H1 (cell line): ENCODE data around the gene TBCD.

Experiments used
- EP300 ChIP-seq, 2 experiments: IDR thresholded peaks; 1 replicate in 1 of 2; 2 replicates in 1 of 2; pipeline ENCODE4 v1.6.1; 2011 to 2012; ENCODE audit warnings: low read depth in 2 of 2, low read length in 2 of 2, mild to moderate bottlenecking in 2 of 2, borderline replicate concordance in 1 of 2, inconsistent platforms in 1 of 2, moderate library complexity in 1 of 2
- POLR2A ChIP-seq, 2 experiments: IDR thresholded peaks; 1 replicate in 1 of 2; 2 replicates in 1 of 2; pipeline ENCODE4 v1.6.1; 2011; ENCODE audit warnings: low read depth in 2 of 2, low read length in 2 of 2, mild to moderate bottlenecking in 2 of 2; ENCODE audit errors: control extremely low read depth in 1 of 2
- TF ChIP-seq, protein P1 (sequence below), 3 experiments: IDR thresholded peaks; 1 replicate in 2 of 3; 2 replicates in 1 of 3; pipeline versions ENCODE4 v1.5.1 to v1.6.1; 2011; ENCODE audit warnings: low read length in 3 of 3, mild to moderate bottlenecking in 3 of 3, inconsistent platforms in 2 of 3, low read depth in 1 of 3, moderate library complexity in 1 of 3; ENCODE audit not compliant: insufficient read depth in 1 of 3; ENCODE audit errors: control extremely low read depth in 1 of 3

DNA sequence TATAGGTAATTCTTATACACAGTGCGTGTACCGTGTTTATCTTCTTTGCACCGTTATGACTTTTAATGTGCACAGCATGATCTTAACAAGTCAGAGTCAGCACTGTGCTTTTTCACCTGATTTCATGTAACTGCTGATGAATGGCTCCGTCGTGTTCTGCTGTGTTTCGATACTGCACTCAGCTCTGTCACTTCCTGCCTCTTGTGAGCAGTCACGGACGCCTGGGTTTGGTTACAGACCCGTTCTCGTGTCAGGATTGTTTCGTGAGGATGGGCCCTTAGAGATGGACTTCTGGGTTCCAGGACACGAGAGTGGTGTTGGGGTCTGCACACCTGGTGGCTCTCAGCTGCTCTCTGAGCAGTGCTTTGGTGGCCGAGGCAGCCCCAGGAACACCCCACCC is 24.6 kb downstream of the TBCD start:
- TF ChIP-seq, protein P1, sequence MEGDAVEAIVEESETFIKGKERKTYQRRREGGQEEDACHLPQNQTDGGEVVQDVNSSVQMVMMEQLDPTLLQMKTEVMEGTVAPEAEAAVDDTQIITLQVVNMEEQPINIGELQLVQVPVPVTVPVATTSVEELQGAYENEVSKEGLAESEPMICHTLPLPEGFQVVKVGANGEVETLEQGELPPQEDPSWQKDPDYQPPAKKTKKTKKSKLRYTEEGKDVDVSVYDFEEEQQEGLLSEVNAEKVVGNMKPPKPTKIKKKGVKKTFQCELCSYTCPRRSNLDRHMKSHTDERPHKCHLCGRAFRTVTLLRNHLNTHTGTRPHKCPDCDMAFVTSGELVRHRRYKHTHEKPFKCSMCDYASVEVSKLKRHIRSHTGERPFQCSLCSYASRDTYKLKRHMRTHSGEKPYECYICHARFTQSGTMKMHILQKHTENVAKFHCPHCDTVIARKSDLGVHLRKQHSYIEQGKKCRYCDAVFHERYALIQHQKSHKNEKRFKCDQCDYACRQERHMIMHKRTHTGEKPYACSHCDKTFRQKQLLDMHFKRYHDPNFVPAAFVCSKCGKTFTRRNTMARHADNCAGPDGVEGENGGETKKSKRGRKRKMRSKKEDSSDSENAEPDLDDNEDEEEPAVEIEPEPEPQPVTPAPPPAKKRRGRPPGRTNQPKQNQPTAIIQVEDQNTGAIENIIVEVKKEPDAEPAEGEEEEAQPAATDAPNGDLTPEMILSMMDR (IDR thresholded peaks at IDR 0.05; ENCODE audit: control extremely low read depth in 1 of 3, insufficient read depth in 1 of 3, low read depth in 1 of 3, low read length in 3 of 3) = no peak
- TF ChIP-seq POLR2A (IDR thresholded peaks at IDR 0.05; ENCODE audit: control extremely low read depth in 1 of 2, low read depth in 2 of 2, low read length in 2 of 2) (no peak), EP300 (IDR thresholded peaks at IDR 0.05; ENCODE audit: borderline replicate concordance in 1 of 2, low read depth in 2 of 2, low read length in 2 of 2) (no peak)
